H9 (cell line): ENCODE measurements around the gene MRC2. TPM values are rescaled to one million over a fixed set of nuclear protein-coding genes. Genes with fewer than 3 reads are reported as not detected.

Experiments
- DNase-seq: peaks from one replicate; pipeline ENCODE4 v3.0.0-alpha.2; 2017
- H2AFZ ChIP-seq: one replicate; pipeline ENCODE4 v1.6.1; 2013; ENCODE audit warnings: mild to moderate bottlenecking, low read length, control low read depth, moderate library complexity
- H2AK5ac ChIP-seq: 2 replicates; pipeline ENCODE4 v1.6.1; 2013; ENCODE audit warnings: low read length, control low read depth, mixed read lengths; ENCODE audit not compliant: insufficient read length
- H2BK120ac ChIP-seq: one replicate; pipeline ENCODE4 v1.6.1; 2013; ENCODE audit warnings: low read depth, mild to moderate bottlenecking, low read length, control low read depth, inconsistent platforms; ENCODE audit not compliant: poor library complexity, severe bottlenecking
- H2BK12ac ChIP-seq: 2 replicates; pipeline ENCODE4 v1.6.1; 2013; ENCODE audit warnings: low read length, control low read depth, mixed read lengths, low read depth; ENCODE audit not compliant: insufficient read length
- H2BK15ac ChIP-seq: 2 replicates; pipeline ENCODE4 v1.6.1; 2013; ENCODE audit warnings: low read depth, low read length, control low read depth
- H2BK20ac ChIP-seq: one replicate; pipeline ENCODE4 v1.6.1; 2013; ENCODE audit warnings: low read depth, mild to moderate bottlenecking, low read length, control low read depth, inconsistent platforms; ENCODE audit not compliant: poor library complexity, severe bottlenecking
- H2BK5ac ChIP-seq: 2 replicates; pipeline ENCODE4 v1.6.1; 2013; ENCODE audit warnings: low read length, control low read depth, mixed read lengths; ENCODE audit not compliant: insufficient read length
- H3K14ac ChIP-seq: 2 replicates; pipeline ENCODE4 v1.6.1; 2013; ENCODE audit warnings: low read length, control low read depth; ENCODE audit not compliant: insufficient read depth
- H3K18ac ChIP-seq: 2 replicates; pipeline ENCODE4 v1.6.1; 2013; ENCODE audit warnings: low read depth, mild to moderate bottlenecking, mixed read lengths, low read length, control low read depth; ENCODE audit not compliant: insufficient read length
- H3K23ac ChIP-seq: 2 replicates; pipeline ENCODE4 v1.6.1; 2013; ENCODE audit warnings: low read length, control low read depth, mixed read lengths, low read depth; ENCODE audit not compliant: insufficient read length
- H3K23me2 ChIP-seq: 2 replicates; pipeline ENCODE4 v1.6.1; 2013; ENCODE audit warnings: low read depth, mild to moderate bottlenecking, mixed read lengths, low read length, control low read depth; ENCODE audit not compliant: insufficient read length, poor library complexity, severe bottlenecking
- H3K27ac ChIP-seq: 2 replicates; pipeline ENCODE4 v1.5.1; 2013; ENCODE audit warnings: low read length, control low read depth, mixed read lengths, low read depth; ENCODE audit not compliant: insufficient read length
- H3K27me3 ChIP-seq: 2 replicates; pipeline ENCODE4 v1.6.1; 2013; ENCODE audit warnings: low read length, control low read depth, inconsistent platforms; ENCODE audit not compliant: insufficient read depth
- H3K4ac ChIP-seq: 2 replicates; pipeline ENCODE4 v1.6.1; 2013; ENCODE audit warnings: low read depth, mild to moderate bottlenecking, control low read depth, inconsistent platforms, low read length, moderate library complexity
- H3K4me1 ChIP-seq: 2 replicates; pipeline ENCODE4 v1.6.1; 2013; ENCODE audit warnings: low read length, control low read depth, inconsistent platforms; ENCODE audit not compliant: insufficient read depth
- H3K4me2 ChIP-seq: 2 replicates; pipeline ENCODE4 v1.6.1; 2013; ENCODE audit warnings: low read length, control low read depth, mixed read lengths; ENCODE audit not compliant: insufficient read length, insufficient read depth
- H3K56ac ChIP-seq: 2 replicates; pipeline ENCODE4 v1.6.1; 2013; ENCODE audit warnings: low read depth, mild to moderate bottlenecking, mixed read lengths, low read length, control low read depth; ENCODE audit not compliant: insufficient read length
- H3K79me1 ChIP-seq: 2 replicates; pipeline ENCODE4 v1.6.1; 2013; ENCODE audit warnings: low read depth, mild to moderate bottlenecking, moderate library complexity, low read length, control low read depth, inconsistent platforms; ENCODE audit not compliant: insufficient read depth, poor library complexity, severe bottlenecking
- H3K79me2 ChIP-seq: 2 replicates; pipeline ENCODE4 v1.6.1; 2013; ENCODE audit warnings: low read length, control low read depth, inconsistent platforms; ENCODE audit not compliant: insufficient read depth
- H3K9ac ChIP-seq: 2 replicates; pipeline ENCODE4 v1.6.1; 2013; ENCODE audit warnings: low read length, control low read depth, mixed read lengths; ENCODE audit not compliant: insufficient read length; ENCODE audit errors: extremely low read depth
- H3K9me3 ChIP-seq: one replicate; pipeline ENCODE4 v1.6.1; 2013; ENCODE audit warnings: low read depth, low read length, inconsistent platforms; ENCODE audit not compliant: control insufficient read depth
- H3T11ph ChIP-seq: one replicate; pipeline ENCODE4 v1.6.1; 2013; ENCODE audit warnings: mild to moderate bottlenecking, low read length, control low read depth, inconsistent platforms
- H4K20me1 ChIP-seq: one replicate; pipeline ENCODE4 v1.6.1; 2013; ENCODE audit not compliant: control insufficient read depth, insufficient read length, insufficient read depth
- H4K5ac ChIP-seq: 2 replicates; pipeline ENCODE4 v1.6.1; 2013; ENCODE audit warnings: low read depth, mild to moderate bottlenecking, mixed read lengths, low read length, control low read depth; ENCODE audit not compliant: insufficient read length
- H4K8ac ChIP-seq: replicated peaks from 2 replicates; pipeline ENCODE4 v1.6.1; 2013; ENCODE audit warnings: low read length, control low read depth, mixed read lengths, low read depth; ENCODE audit not compliant: insufficient read length
- H4K91ac ChIP-seq: 2 replicates; pipeline ENCODE4 v1.6.1; 2013; ENCODE audit warnings: low read depth, mild to moderate bottlenecking, moderate library complexity, mixed read lengths, low read length, control low read depth; ENCODE audit not compliant: insufficient read length
- H3K27ac Mint-ChIP-seq, 3 experiments: 2 replicates in 2 of 3; 3 replicates in 1 of 3; pipeline ENCODE4 v1.8.0; 2020 to 2021; ENCODE audit warnings: mixed read lengths in 3 of 3, mild to moderate bottlenecking in 1 of 3, moderate library complexity in 1 of 3
- H3K27me3 Mint-ChIP-seq: 2 replicates; pipeline ENCODE4 v1.8.0; 2021; ENCODE audit warnings: low read depth, mild to moderate bottlenecking, moderate library complexity, mixed read lengths
- H3K36me3 Mint-ChIP-seq, 3 experiments: 2 replicates in 2 of 3; 3 replicates in 1 of 3; pipeline ENCODE4 v1.8.0; 2020 to 2021; ENCODE audit warnings: low read depth in 3 of 3, mixed read lengths in 3 of 3; ENCODE audit not compliant: insufficient read depth in 1 of 3
- H3K4me1 Mint-ChIP-seq, 2 experiments: 2 replicates each; pipeline ENCODE4 v1.8.0; 2020; ENCODE audit warnings: mixed read lengths in 2 of 2
- H3K4me3 Mint-ChIP-seq, 2 experiments: 2 replicates in 1 of 2; 3 replicates in 1 of 2; pipeline ENCODE4 v1.8.0; 2020 to 2021; ENCODE audit warnings: mild to moderate bottlenecking in 2 of 2, mixed read lengths in 2 of 2, moderate library complexity in 1 of 2
- H3K9me3 Mint-ChIP-seq, 2 experiments: 2 replicates in 1 of 2; 3 replicates in 1 of 2; pipeline ENCODE4 v1.8.0; 2020; ENCODE audit warnings: mild to moderate bottlenecking in 2 of 2, mixed read lengths in 2 of 2, moderate library complexity in 1 of 2
- CTCF ChIP-seq: fragments of 200-600 bp; sonication (generic); conservative IDR thresholded peaks from 3 replicates; pipeline ENCODE4 v1.8.0; 2021; ENCODE audit warnings: antibody characterized with exemption, mild to moderate bottlenecking
- WGBS: extraction: QIAGEN DNeasy Blood & Tissue Kit; methylation state at CpG from one replicate; pipeline ENCODE4 v1.1.7; 2013; ENCODE audit warnings: missing lambda C conversion rate, low lambda C conversion rate, mixed read lengths; ENCODE audit not compliant: insufficient read length; ENCODE audit errors: extremely low coverage; 5-methylcytosine and 5-hydroxymethylcytosine counted together
- total RNA-seq: library from RNA; stranded (reverse); gene quantifications from 2 replicates; pipeline ENCODE4 v1.2.1, GENCODE V29; 2021

The MRC2 gene
- total RNA-seq, 1 experiment from 2014 or later = 18.7 TPM

- no peaks in the 10 kb centered on the region for H3K9me3 ChIP-seq
- H3K9ac ChIP-seq = no peak overlapping the region
- H2AK5ac ChIP-seq = no peak overlapping the region
- Mint-ChIP-seq H3K27ac (no peak overlapping the region), H3K4me1 (peaks cover 15 to 16% of the 10 kb centered on the region in 2 experiments), H3K27me3 (no peaks in the 10 kb centered on the region; the same call in 1 of the 2 replicates), H3K4me3 (no peak overlapping the region), H3K9me3 (no peaks in the 10 kb centered on the region), H3K36me3 (no peaks in the 10 kb centered on the region)
- H4K8ac ChIP-seq = no peak overlapping the region
- H3K14ac ChIP-seq = no peak overlapping the region
- no CpG with 5 or more reads among the region's 6 CpGs for WGBS
- no peak overlapping the region for H4K5ac ChIP-seq
- H3K4me2 ChIP-seq = no peak overlapping the region
- H2BK120ac ChIP-seq = no peak overlapping the region
- H3T11ph ChIP-seq = no peak overlapping the region
- no peak overlapping the region for H2BK5ac ChIP-seq
- H3K18ac ChIP-seq = no peak overlapping the region
- H3K4ac ChIP-seq = no peak overlapping the region
- no peak overlapping the region for H2AFZ ChIP-seq
- H3K56ac ChIP-seq = no peak overlapping the region
- DNase-seq = no peak
- no peak overlapping the region for H2BK20ac ChIP-seq
- no peak overlapping the region for H4K91ac ChIP-seq
- H3K23me2 ChIP-seq = no peaks in the 10 kb centered on the region
- no peak overlapping the region for H3K27ac ChIP-seq
- no peaks in the 10 kb centered on the region; the same call in 1 of the 2 replicates for H3K4me1 ChIP-seq
- H3K23ac ChIP-seq = no peak overlapping the region
- H2BK12ac ChIP-seq = no peak overlapping the region
- no peak for TF ChIP-seq CTCF
- H3K27me3 ChIP-seq = no peaks in the 10 kb centered on the region
- no peak overlapping the region for H2BK15ac ChIP-seq
- no peaks in the 10 kb centered on the region for H4K20me1 ChIP-seq
- no peaks in the 10 kb centered on the region for H3K79me2 ChIP-seq
- no peaks in the 10 kb centered on the region for H3K79me1 ChIP-seq
These were observed 14.5 kb downstream of the MRC2 start for GRCh38 chr17:62641951-62642350.
